Cardiac fibroblast (primary cell): ENCODE measurements around the gene LIN7C.

Experiments used
- DNase-seq, 2 donors: peaks; one replicate each; pipeline versions ENCODE4 v3.0.0 to v3.0.0-alpha.2; 2010; ENCODE audit warnings: low read depth in 2 of 2
- H3K4me3 ChIP-seq, 2 donors: replicated peaks in 1 of 2; 1 replicate in 1 of 2; 2 replicates in 1 of 2; pipeline ENCODE4 v1.5.1; 2011; ENCODE audit warnings: low read depth in 2 of 2, low read length in 2 of 2, mild to moderate bottlenecking in 2 of 2, moderate library complexity in 1 of 2
- CTCF ChIP-seq: IDR thresholded peaks from one replicate; pipeline ENCODE4 v1.5.1; 2011; ENCODE audit warnings: low read depth, mild to moderate bottlenecking, low read length, inconsistent platforms

LIN7C gene

GRCh38 chr11:27444801-27445215, 61.8 kb downstream of the LIN7C start:
- no peak overlapping the region for H3K4me3 ChIP-seq
- no peak for DNase-seq
- no peak for TF ChIP-seq CTCF
